Raji (cell line): ENCODE data around the gene KCNAB3.

Experiments used
- POLR2A ChIP-seq: IDR thresholded peaks from 2 replicates; pipeline ENCODE4 v1.6.1; 2011; ENCODE audit warnings: low read depth, low read length, control low read depth; ENCODE audit not compliant: insufficient read depth

The KCNAB3 gene

GRCh38 chr17:7881276-7882054 is 48.2 kb downstream of the KCNAB3 start:
- TF ChIP-seq POLR2A, result no peak

- no peak for TF ChIP-seq POLR2A
These were observed 49.4 kb downstream of the KCNAB3 start for GRCh38 chr17:7880076-7880868.

GRCh38 chr17:7878234-7878633 is 51.4 kb downstream of the KCNAB3 start:
- TF ChIP-seq POLR2A, result no peak

GRCh38 chr17:7875804-7876370 is 53.8 kb downstream of the KCNAB3 start:
- no peak for TF ChIP-seq POLR2A

- no peak for TF ChIP-seq POLR2A
These were observed 56.6 kb downstream of the KCNAB3 start for GRCh38 chr17:7873051-7873450.
